Calu3 (cell line): ENCODE data around the gene FOXO1. TPM values are rescaled to one million over a fixed set of nuclear protein-coding genes. Genes with fewer than 3 reads are reported as not detected.

Experiments
- BruUV-seq: library from RNA; stranded (reverse); fragments of 400-500 nt; replicated peaks from 2 replicates; lab custom pipeline; 2021; lab: Mats Ljungman, UMichigan
- CTCF ChIA-PET: fragments of 300-600 bp; sonication (Branson Sonifier 250); formaldehyde crosslinking; loops from one replicate; lab custom pipeline; 2022; ENCODE audit warnings: antibody characterized with exemption; lab: Charles Lee
- DNase-seq: peaks from one replicate; pipeline ENCODE4 v3.0.0; 2022
- H3K27ac Mint-ChIP-seq: one replicate; pipeline ENCODE4 v1.8.0; 2022; ENCODE audit warnings: mixed read lengths; ENCODE audit not compliant: unreplicated experiment
- H3K27me3 Mint-ChIP-seq: one replicate; pipeline ENCODE4 v1.8.0; 2022; ENCODE audit warnings: mixed read lengths; ENCODE audit not compliant: unreplicated experiment
- H3K36me3 Mint-ChIP-seq: one replicate; pipeline ENCODE4 v1.8.0; 2022; ENCODE audit warnings: mild to moderate bottlenecking, moderate library complexity, mixed read lengths; ENCODE audit not compliant: insufficient read depth, unreplicated experiment
- H3K4me1 Mint-ChIP-seq: one replicate; pipeline ENCODE4 v1.8.0; 2022; ENCODE audit warnings: mild to moderate bottlenecking, low read depth, mixed read lengths; ENCODE audit not compliant: unreplicated experiment
- H3K4me3 Mint-ChIP-seq: one replicate; pipeline ENCODE4 v1.8.0; 2022; ENCODE audit warnings: mild to moderate bottlenecking, low read depth, moderate library complexity, mixed read lengths; ENCODE audit not compliant: unreplicated experiment
- H3K9me3 Mint-ChIP-seq: one replicate; pipeline ENCODE4 v1.8.0; 2022; ENCODE audit warnings: low read depth, mixed read lengths; ENCODE audit not compliant: unreplicated experiment
- CTCF ChIP-seq: fragments of 200-600 bp; IDR thresholded peaks from one replicate; pipeline ENCODE4 v1.8.0; 2022; ENCODE audit warnings: antibody characterized with exemption; ENCODE audit not compliant: unreplicated experiment
- intact Hi-C: fragments of 100-400 bp; cut with micrococcal nuclease; formaldehyde crosslinking; loops from one replicate; pipeline ENCODE4 v1.10.0; 2022; ENCODE audit not compliant: unreplicated experiment
- total RNA-seq: library from RNA; stranded (reverse); gene quantifications from 2 replicates; pipeline ENCODE4 v1.2.3, GENCODE V29; 2022

FOXO1 gene
- total RNA-seq, 1 experiment from 2014 or later, result 11.3 TPM

- Mint-ChIP-seq H3K27me3 (no peaks in the 10 kb centered on the region), H3K4me1 (no peaks in the 10 kb centered on the region), H3K9me3 (no peaks in the 10 kb centered on the region), H3K36me3 (peaks cover 6% of the 10 kb centered on the region), H3K27ac (no peak overlapping the region), H3K4me3 (no peak overlapping the region)
- no peak for DNase-seq
- BruUV-seq, result no TSS peak
- no peak for TF ChIP-seq CTCF
- CTCF ChIA-PET, result no interaction called here
- intact Hi-C loops, result no loop called here
Observed at GRCh38 chr13:40556453-40556852, 110.0 kb downstream of the FOXO1 start.

- Mint-ChIP-seq H3K4me1 (no peaks in the 10 kb centered on the region), H3K27me3 (no peaks in the 10 kb centered on the region), H3K27ac (no peak overlapping the region), H3K4me3 (no peak overlapping the region), H3K9me3 (no peaks in the 10 kb centered on the region), H3K36me3 (no peaks in the 10 kb centered on the region)
- intact Hi-C loops, result no loop called here
- no peak for DNase-seq
- CTCF ChIA-PET, result no interaction called here
- no peak for TF ChIP-seq CTCF
- no TSS peak for BruUV-seq
Observed at GRCh38 chr13:40553356-40553755, 113.1 kb downstream of the FOXO1 start.

- no peaks in the 10 kb centered on the region for H3K27me3 Mint-ChIP-seq
- CTCF ChIA-PET, result no interaction called here
- no peaks in the 10 kb centered on the region for H3K4me1 Mint-ChIP-seq
- no peak overlapping the region for H3K27ac Mint-ChIP-seq
- no TSS peak for BruUV-seq
- H3K4me3 Mint-ChIP-seq, result no peak overlapping the region
- intact Hi-C loops, result no loop called here
- TF ChIP-seq CTCF, result no peak
- no peaks in the 10 kb centered on the region for H3K36me3 Mint-ChIP-seq
- DNase-seq, result no peak
- H3K9me3 Mint-ChIP-seq, result no peaks in the 10 kb centered on the region
Observed at GRCh38 chr13:40552895-40553294, 113.5 kb downstream of the FOXO1 start.

GRCh38 chr13:40550130-40550529, 116.3 kb downstream of the FOXO1 start:
- BruUV-seq, result no TSS peak
- Mint-ChIP-seq H3K9me3 (no peaks in the 10 kb centered on the region), H3K4me1 (no peaks in the 10 kb centered on the region), H3K4me3 (no peak overlapping the region), H3K36me3 (no peaks in the 10 kb centered on the region), H3K27me3 (no peaks in the 10 kb centered on the region), H3K27ac (no peak overlapping the region)
- intact Hi-C loops, result no loop called here
- CTCF ChIA-PET, result no interaction called here
- TF ChIP-seq CTCF, result no peak
- DNase-seq, result no peak
